Aorta (tissue), 5 donors: ENCODE measurements around the gene SDF2. TPM values are rescaled to one million over a fixed set of nuclear protein-coding genes. Genes with fewer than 3 reads are reported as not detected.
A peak's percentile ranks its signal among the peaks of the same experiment; 100 is the strongest.
"Not testable (repeated sequence)": the region's sequence is repeated elsewhere in the genome, so short reads cannot be mapped to it uniquely, and the experiment has no call there.

Source experiments
- ATAC-seq: fragments of 200-7000 bp; cut with Tn5 transposase; one replicate; pipeline ENCODE4 v1.9.1; 2022; ENCODE audit warnings: moderate library complexity; ENCODE audit not compliant: low FRiP score
- DNase-seq, 2 donors: peaks; one replicate each; pipeline ENCODE4 v3.0.0-alpha.2; 2020
- H3K27ac ChIP-seq, 2 donors: one replicate each; pipeline ENCODE4 v1.5.1; 2013; ENCODE audit warnings: low read length in 2 of 2, mild to moderate bottlenecking in 2 of 2, moderate library complexity in 2 of 2, control low read depth in 1 of 2, inconsistent platforms in 1 of 2, low read depth in 1 of 2
- H3K27me3 ChIP-seq, 2 donors: one replicate each; pipeline ENCODE4 v1.6.1; 2013; ENCODE audit warnings: control low read depth in 1 of 2, low read length in 1 of 2, mild to moderate bottlenecking in 1 of 2, moderate library complexity in 1 of 2; ENCODE audit not compliant: insufficient read depth in 2 of 2, control insufficient read depth in 1 of 2
- H3K36me3 ChIP-seq, 2 donors: one replicate each; pipeline ENCODE4 v1.6.1; 2013; ENCODE audit warnings: control low read depth in 1 of 2, low read length in 1 of 2, mild to moderate bottlenecking in 1 of 2; ENCODE audit not compliant: insufficient read depth in 2 of 2, control insufficient read depth in 1 of 2
- H3K4me1 ChIP-seq, 2 donors: one replicate each; pipeline ENCODE4 v1.6.1; 2013; ENCODE audit warnings: low read length in 2 of 2, control low read depth in 1 of 2, mild to moderate bottlenecking in 1 of 2, moderate library complexity in 1 of 2; ENCODE audit not compliant: insufficient read depth in 2 of 2, control insufficient read depth in 1 of 2
- H3K4me3 ChIP-seq, 2 donors: one replicate each; pipeline ENCODE4 v1.5.1; 2013; ENCODE audit warnings: low read length in 2 of 2, control low read depth in 1 of 2, mild to moderate bottlenecking in 1 of 2
- H3K9me3 ChIP-seq: one replicate; pipeline ENCODE4 v1.6.1; 2013; ENCODE audit warnings: mild to moderate bottlenecking, low read length; ENCODE audit not compliant: control insufficient read depth
- WGBS, 2 donors: extraction: QIAGEN DNeasy Blood & Tissue Kit; methylation state at CpG; one replicate each; pipeline ENCODE4 v1.1.7; 2013; 5-methylcytosine and 5-hydroxymethylcytosine counted together
- intact Hi-C, 2 donors: fragments of 100-400 bp; cut with DNase I; formaldehyde crosslinking; loops; one replicate each; pipeline versions ENCODE4 v1.14.2 to v1.15.0; 2022
- polyA plus RNA-seq, 2 donors: library from polyadenylated mRNA; stranded (reverse); fragments of 200-250 nt; gene quantifications; one replicate each; pipeline ENCODE4 v1.2.3, GENCODE V29; 2013
- total RNA-seq, 2 donors: library from RNA; stranded (reverse); fragmentation: NEBNext Ultra II Directional; extraction: Animal tissue kit (Norgen Biotek cat#: 25700); gene quantifications; one replicate each; pipeline ENCODE4 v1.2.1, GENCODE V29; 2021
- donor health status: healthy with polysubstance abuse.
- donor health status: Bipolar disorder and iron deficiency.
- donor health status: DM: no; HTN: no; CAD: no.
- donor health status: DM: no; HTN: no; CAD: no.
- donor health status: DM: yes; HTN: yes; CAD: no.

The SDF2 gene
- total and polyA plus RNA-seq, 4 donors, result 34.8 to 51.5 (median 38.8) TPM

DNA sequence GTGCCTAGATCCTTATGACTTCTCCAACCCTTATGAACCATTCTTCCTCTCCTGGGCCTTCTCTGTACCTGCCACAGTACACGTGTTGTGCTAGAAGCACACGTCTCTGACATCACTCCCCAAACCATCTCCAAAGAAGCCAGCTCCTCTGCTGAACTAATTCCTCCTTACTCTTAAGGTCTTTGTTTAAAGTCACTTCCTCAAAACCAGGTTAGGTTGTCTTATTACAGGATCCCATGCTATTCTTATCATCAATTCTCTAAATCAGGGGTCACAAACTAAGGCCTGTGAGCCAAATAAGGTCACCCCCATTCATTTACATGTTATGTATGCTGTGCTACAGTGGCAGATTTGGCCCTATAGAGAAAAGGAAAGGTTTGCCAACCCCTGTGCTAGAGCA lies 4.3 kb upstream of the SDF2 start:
- Histone ChIP-seq H3K27ac (no peak overlapping the region), H3K9me3 (no peaks in the 10 kb centered on the region), H3K4me1 (peaks cover 0 to 3% of the 10 kb centered on the region in 2 donors), H3K27me3 (no peaks in the 10 kb centered on the region), H3K36me3 (peaks cover 0 to 2% of the 10 kb centered on the region in 2 donors), H3K4me3 (no peak overlapping the region)
- DNase-seq (no peak), ATAC-seq (no peak)
- WGBS, 2 donors, result 62 to 69% methylated on average over 2 of the region's 2 CpGs
- intact Hi-C loops, result no loop called here

DNA sequence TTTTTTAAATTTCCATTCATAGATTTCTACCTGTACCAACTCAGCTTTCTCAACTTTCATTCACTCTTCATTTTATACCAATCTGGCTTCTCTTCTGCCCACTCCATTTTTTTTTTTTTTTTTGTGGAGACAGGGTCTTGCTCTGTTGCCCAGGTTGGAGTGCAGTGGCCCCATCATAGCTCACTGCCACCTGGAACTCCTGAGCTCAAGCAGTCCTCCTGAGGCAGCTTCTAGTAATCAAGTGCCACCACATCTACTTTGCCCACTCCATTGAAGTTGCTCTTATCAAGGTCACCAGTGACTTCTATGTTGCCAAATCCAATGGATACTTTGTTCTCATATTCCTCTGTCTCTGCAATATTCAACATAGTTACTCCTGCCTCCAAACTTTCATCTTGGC lies 2.0 kb upstream of the SDF2 start:
- H3K4me3 ChIP-seq, result no peak overlapping the region
- peaks cover 0 to 3% of the 10 kb centered on the region in 2 donors for H3K4me1 ChIP-seq
- H3K27me3 ChIP-seq, result no peaks in the 10 kb centered on the region
- no peak overlapping the region for H3K27ac ChIP-seq
- intact Hi-C loops, result loop anchor here in 1 of 2 donors (5.0 kb wide), 1 partner anchor 49 kb away; the partner anchor contains the start of gene PROCA1
- H3K9me3 ChIP-seq, result no peaks in the 10 kb centered on the region
- peaks cover 0 to 2% of the 10 kb centered on the region in 2 donors for H3K36me3 ChIP-seq
- ATAC-seq, result no peak
- DNase-seq, result no peak

DNA sequence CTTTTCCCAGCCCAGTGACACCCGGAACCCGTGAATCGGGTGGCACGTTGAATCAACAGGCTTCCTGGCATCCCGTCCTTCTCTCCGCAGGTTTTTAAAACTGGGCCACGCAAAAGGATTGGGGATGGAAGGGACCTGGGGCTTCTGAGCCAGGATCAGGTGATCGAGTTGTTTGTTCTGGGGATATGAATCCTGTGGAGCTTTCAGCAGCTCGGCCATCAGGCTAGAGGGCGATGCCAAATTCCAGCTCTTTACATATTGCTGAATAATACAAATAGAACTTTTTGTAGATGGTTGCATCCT lies 772 bp upstream of the SDF2 start:
- H3K9me3 ChIP-seq, result no peaks in the 10 kb centered on the region
- peak overlapping the region; percentile 65 to 94 for H3K4me3 ChIP-seq
- 0 to 1% methylated on average over 10 of the region's 10 CpGs for WGBS, 2 donors
- no peak for DNase-seq
- H3K36me3 ChIP-seq, result no peaks in the 10 kb centered on the region
- H3K27ac ChIP-seq, result peak overlapping the region; percentile 23 to 97
- peaks cover 0 to 3% of the 10 kb centered on the region in 2 donors for H3K4me1 ChIP-seq
- ATAC-seq, result no peak
- H3K27me3 ChIP-seq, result no peaks in the 10 kb centered on the region
- intact Hi-C loops, result loop anchor here in 1 of 2 donors (5.0 kb wide), 1 partner anchor 50 kb away; the partner anchor contains the start of gene PROCA1

DNA sequence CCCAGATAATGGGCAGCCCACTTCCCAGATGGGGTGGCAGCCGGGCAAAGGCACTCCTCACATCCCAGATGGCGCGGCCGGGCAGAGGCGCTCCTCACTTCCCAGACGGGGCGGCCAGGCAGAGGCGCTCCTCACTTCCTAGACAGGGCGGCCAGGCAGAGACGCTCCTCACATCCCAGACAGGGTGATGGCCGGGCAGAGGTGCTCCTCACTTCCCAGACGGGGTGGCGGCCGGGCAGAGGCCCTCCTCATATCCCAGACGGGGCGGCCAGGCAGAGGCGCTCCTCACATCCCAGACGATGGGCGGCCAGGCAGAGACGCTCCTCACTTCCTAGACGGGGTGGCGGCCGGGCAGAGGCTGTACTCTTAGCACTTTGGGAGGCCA lies 2.2 kb downstream of the SDF2 start:
- H3K36me3 ChIP-seq, H3K4me3 ChIP-seq, H3K27ac ChIP-seq, H3K9me3 ChIP-seq, DNase-seq, ATAC-seq, H3K27me3 ChIP-seq, H3K4me1 ChIP-seq, intact Hi-C loops: not testable (repeated sequence)
- WGBS, 2 donors, result 97 to 99% methylated on average over 22 to 23 of the region's 23 CpGs

DNA sequence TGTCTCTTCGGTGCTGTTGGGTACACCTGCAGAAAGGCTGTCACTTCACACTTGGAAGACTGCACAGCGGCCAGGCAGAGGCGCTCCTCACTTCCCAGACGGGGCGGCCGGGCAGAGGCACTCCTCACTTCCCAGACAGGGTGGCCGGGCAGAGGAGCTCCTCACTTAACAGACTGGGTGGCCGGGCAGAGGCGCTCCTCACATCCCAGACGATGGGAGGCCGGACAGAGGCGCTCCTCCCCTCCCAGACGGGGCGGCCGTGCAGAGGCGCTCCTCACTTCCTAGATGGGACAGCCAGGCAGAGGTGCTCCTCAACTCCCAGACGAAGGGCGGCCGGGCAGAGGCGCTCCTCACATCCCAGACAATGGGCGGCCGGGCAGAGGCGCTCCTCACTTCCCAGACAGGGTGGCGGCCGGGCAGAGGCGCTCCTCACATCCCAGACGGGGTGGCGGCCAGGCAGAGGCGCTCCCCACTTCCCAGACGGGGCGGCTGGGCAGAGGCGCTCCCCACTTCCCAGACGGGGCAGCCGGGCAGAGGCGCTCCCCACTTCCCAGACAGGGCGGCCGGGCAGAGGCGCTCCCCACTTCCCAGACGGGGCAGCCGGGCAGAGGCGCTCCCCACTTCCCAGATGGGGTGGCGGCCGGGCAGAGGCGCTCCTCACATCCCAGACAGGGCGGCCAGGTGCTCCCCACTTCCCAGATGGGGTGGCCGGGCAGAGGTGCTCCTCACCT lies 2.8 kb downstream of the SDF2 start:
- H3K4me3 ChIP-seq, H3K9me3 ChIP-seq, DNase-seq, ATAC-seq, H3K27ac ChIP-seq, H3K4me1 ChIP-seq, intact Hi-C loops, H3K36me3 ChIP-seq, H3K27me3 ChIP-seq: not testable (repeated sequence)
- 96 to 97% methylated on average over 41 to 46 of the region's 46 CpGs for WGBS, 2 donors

DNA sequence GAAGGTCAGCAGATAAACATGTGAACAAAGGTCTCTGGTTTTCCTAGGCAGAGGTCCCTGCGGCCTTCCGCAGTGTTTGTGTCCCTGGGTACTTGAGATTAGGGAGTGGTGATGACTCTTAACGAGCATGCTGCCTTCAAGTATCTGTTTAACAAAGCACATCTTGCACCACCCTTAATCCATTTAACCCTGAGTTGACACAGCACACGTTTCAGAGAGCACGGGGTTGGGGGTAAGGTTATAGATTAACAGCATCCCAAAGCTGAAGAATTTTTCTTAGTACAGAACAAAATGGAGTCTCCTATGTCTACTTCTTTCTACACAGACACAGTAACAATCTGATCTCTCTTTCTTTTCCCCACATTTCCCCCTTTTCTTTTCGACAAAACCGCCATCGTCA lies 3.4 kb downstream of the SDF2 start:
- H3K4me1 ChIP-seq, ATAC-seq, intact Hi-C loops, H3K36me3 ChIP-seq, H3K9me3 ChIP-seq, DNase-seq, H3K27ac ChIP-seq, H3K27me3 ChIP-seq, H3K4me3 ChIP-seq: not testable (repeated sequence)
- 94 to 96% methylated on average over 4 to 5 of the region's 8 CpGs for WGBS, 2 donors

DNA sequence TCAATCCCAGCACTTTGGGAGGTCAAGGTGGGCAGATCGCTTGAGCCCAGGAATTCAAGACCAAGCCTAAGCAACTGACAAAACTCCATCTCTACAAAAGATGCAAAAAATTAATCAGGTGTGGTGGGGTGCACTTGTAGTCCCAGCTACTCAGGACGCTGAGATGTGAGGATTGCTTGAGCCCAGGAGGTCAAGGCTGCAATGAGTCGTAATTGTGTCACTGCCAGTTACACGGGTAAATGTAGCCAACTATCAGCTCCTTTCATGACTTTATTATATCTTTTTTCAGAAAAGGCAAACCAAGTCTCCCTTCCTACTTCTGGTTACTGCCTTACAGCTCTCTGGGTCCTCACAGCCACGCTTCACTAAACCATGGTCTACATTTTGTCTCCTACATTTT lies 4.0 kb downstream of the SDF2 start:
- Histone ChIP-seq H3K4me3 (no peak overlapping the region), H3K27me3 (no peaks in the 10 kb centered on the region), H3K9me3 (no peaks in the 10 kb centered on the region), H3K36me3 (no peaks in the 10 kb centered on the region), H3K4me1 (no peaks in the 10 kb centered on the region), H3K27ac (no peak overlapping the region)
- DNase-seq (no peak), ATAC-seq (no peak)
- intact Hi-C loops, result no loop called here
- 81 to 85% methylated on average over 5 of the region's 5 CpGs for WGBS, 2 donors

DNA sequence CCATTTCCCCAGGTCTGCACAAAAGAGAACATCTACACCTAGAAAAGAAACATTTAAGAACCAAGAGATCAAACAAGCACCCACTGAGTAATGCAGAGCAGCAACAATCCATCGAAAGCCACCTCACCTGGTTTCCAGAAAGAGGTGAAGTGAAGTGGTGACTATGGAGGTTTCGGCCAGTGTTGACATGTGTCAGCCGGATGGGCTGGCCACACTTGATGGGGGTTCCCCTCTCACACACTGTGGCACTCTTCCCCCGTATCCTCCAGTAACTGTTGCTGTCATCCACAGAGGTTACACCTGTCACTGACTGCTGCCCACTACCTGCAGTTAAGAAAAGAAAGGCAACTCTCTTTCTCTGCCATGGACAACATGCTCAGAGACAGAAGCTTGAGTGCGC lies 6.5 kb downstream of the SDF2 start:
- 87 to 92% methylated on average over 5 of the region's 5 CpGs for WGBS, 2 donors
- H3K27ac ChIP-seq, result no peak overlapping the region
- DNase-seq, result no peak
- ATAC-seq, result no peak
- H3K4me1 ChIP-seq, result no peaks in the 10 kb centered on the region
- H3K9me3 ChIP-seq, result no peaks in the 10 kb centered on the region
- no peaks in the 10 kb centered on the region for H3K27me3 ChIP-seq
- H3K36me3 ChIP-seq, result no peaks in the 10 kb centered on the region
- intact Hi-C loops, result no loop called here
- no peak overlapping the region for H3K4me3 ChIP-seq

DNA sequence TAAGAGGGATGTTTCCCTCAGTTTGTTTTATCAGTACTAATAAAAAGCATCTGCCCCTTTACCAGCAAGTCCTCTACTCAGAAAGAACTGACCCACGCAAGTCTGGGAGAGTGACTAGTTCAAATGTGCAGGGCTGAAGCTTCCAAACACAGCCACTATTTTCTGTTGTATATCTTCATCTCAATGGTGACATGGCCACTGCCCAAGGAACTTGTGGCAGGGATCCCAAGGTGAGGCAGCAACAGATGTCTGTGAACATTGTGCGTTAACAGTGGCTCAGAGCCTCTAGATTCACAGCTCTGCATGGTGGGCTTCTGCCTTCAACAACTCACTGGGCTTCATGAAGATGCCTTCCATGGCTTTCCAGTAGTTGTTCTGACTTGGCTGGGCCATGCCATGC lies 13.0 kb downstream of the SDF2 start:
- ATAC-seq (no peak), DNase-seq (no peak)
- Histone ChIP-seq H3K4me3 (no peak overlapping the region), H3K27me3 (no peaks in the 10 kb centered on the region), H3K4me1 (no peaks in the 10 kb centered on the region), H3K9me3 (no peaks in the 10 kb centered on the region), H3K36me3 (peaks cover 0 to 5% of the 10 kb centered on the region in 2 donors), H3K27ac (no peak overlapping the region)
- 75% methylated on average over 2 of the region's 2 CpGs for WGBS, 2 donors
- intact Hi-C loops, result no loop called here
